Esophagus squamous epithelium (tissue), 4 donors: Measurements from ENCODE around the gene POLRMT.

Experiments used
- CTCF ChIP-seq, 6 experiments: fragments of 450-650 bp in 4 of 6; fragments of 200-600 bp in 2 of 6; sonication (generic) in 2 of 6; IDR thresholded peaks; one replicate each; pipeline ENCODE4 v1.5.1; 2016 to 2019; ENCODE audit warnings: antibody characterized with exemption in 6 of 6, mild to moderate bottlenecking in 4 of 6, moderate library complexity in 4 of 6
- POLR2A ChIP-seq, 4 donors: fragments of 450-650 bp; IDR thresholded peaks; one replicate each; pipeline ENCODE4 v1.6.1; 2017; ENCODE audit warnings: antibody characterized with exemption in 4 of 4, mild to moderate bottlenecking in 4 of 4, moderate library complexity in 3 of 4

- TF ChIP-seq POLR2A (IDR thresholded peaks at IDR 0.05), result no peak
- no peak for TF ChIP-seq CTCF (IDR thresholded peaks at IDR 0.05)
Observed at GRCh38 chr19:588741-589692, 44.3 kb downstream of the POLRMT start.
